ENCODE data around the gene RAB11A.

RAB11A gene

DNA sequence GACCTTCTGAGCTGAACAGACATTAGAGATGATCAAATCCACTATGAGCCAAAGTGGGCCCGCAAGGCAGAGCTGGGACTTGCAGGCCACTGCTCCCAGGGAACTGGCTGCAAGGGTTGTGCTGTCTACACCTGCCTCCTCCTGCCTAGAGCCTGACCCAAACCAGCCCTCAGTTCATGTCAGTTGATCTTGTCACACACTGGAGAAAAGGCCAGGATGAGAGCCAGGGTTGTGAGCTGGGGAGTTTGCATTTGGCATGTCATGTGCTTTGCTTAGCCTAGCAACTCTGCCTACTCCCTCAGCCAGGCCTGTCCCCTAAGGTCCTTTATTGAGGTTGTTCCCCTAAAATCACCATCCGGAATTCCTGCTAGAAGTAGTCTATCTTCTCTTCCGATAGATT is 67.8 kb downstream of the RAB11A start:
- no peak overlapping the region for H3K4me3 ChIP-seq (ENCODE audit: low read depth, low read length)
- TF ChIP-seq, protein P1, sequence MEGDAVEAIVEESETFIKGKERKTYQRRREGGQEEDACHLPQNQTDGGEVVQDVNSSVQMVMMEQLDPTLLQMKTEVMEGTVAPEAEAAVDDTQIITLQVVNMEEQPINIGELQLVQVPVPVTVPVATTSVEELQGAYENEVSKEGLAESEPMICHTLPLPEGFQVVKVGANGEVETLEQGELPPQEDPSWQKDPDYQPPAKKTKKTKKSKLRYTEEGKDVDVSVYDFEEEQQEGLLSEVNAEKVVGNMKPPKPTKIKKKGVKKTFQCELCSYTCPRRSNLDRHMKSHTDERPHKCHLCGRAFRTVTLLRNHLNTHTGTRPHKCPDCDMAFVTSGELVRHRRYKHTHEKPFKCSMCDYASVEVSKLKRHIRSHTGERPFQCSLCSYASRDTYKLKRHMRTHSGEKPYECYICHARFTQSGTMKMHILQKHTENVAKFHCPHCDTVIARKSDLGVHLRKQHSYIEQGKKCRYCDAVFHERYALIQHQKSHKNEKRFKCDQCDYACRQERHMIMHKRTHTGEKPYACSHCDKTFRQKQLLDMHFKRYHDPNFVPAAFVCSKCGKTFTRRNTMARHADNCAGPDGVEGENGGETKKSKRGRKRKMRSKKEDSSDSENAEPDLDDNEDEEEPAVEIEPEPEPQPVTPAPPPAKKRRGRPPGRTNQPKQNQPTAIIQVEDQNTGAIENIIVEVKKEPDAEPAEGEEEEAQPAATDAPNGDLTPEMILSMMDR (IDR thresholded peaks at IDR 0.05; ENCODE audit: borderline replicate concordance, insufficient read depth, low read depth, low read length): no peak

- TF ChIP-seq, protein P1 (IDR thresholded peaks at IDR 0.05; ENCODE audit: borderline replicate concordance, insufficient read depth, low read depth, low read length): no peak
- H3K4me3 ChIP-seq (ENCODE audit: low read depth, low read length): no peak overlapping the region
Measured at GRCh38 chr15:65937476-65937875, 68.2 kb downstream of the RAB11A start.

GRCh38 chr15:65938604-65939003 is 69.3 kb downstream of the RAB11A start:
- no peak overlapping the region for H3K4me3 ChIP-seq (ENCODE audit: low read depth, low read length)
- TF ChIP-seq, protein P1 (IDR thresholded peaks at IDR 0.05; ENCODE audit: borderline replicate concordance, insufficient read depth, low read depth, low read length): no peak

DNA sequence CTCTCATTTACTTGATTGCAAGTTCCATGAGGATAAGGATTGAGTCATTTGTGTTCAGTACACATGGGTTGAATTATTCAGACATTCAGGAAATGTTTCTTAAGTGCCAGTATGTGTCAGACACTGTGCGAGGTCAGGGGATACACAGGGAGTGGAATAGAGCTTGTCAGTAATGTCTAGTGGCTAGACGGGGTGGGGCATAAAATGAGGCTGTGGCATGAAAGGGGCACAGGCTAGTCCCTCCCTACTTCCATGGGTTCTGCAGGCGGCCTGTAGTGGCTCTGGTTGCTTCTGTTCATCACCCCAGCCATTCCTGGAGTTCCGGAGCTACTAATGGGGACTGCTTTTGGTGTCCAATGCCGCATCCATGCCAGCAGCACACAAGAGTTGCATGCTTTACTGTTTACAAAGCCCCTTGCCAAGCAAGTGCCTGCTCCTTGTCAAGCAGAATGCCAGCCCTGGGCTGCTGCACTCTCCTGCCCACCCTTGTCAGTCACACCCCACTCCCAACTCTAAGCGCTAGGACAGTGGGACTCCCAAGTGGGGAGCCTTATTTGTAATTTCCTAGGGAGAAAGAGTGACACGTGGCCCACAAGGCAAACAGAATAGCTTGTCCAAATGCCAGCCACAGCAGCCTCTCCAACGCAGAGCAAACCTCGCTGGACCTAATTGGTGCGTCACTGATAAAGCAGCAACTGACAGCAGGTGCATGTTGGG is 70.8 kb downstream of the RAB11A start:
- TF ChIP-seq, protein P1 (IDR thresholded peaks at IDR 0.05; ENCODE audit: borderline replicate concordance, insufficient read depth, low read depth, low read length): no peak
- H3K4me3 ChIP-seq (ENCODE audit: low read depth, low read length): no peak overlapping the region

GRCh38 chr15:65940618-65940909 is 71.3 kb downstream of the RAB11A start:
- no peak overlapping the region for H3K4me3 ChIP-seq (ENCODE audit: low read depth, low read length)
- TF ChIP-seq, protein P1 (IDR thresholded peaks at IDR 0.05; ENCODE audit: borderline replicate concordance, insufficient read depth, low read depth, low read length): no peak
